Putamen (tissue), 1 donor: ENCODE measurements around the gene PABPN1.
A peak's percentile ranks its signal among the peaks of the same experiment; 100 is the strongest.

ENCODE experiments used
- DNase-seq: peaks from one replicate; pipeline ENCODE4 v3.0.0-alpha.2; 2016; ENCODE audit warnings: low spot score

Gene PABPN1

GRCh38 chr14:23326491-23327332 lies 5.5 kb downstream of the PABPN1 start:
- DNase-seq = no peak

- DNase-seq = peak; percentile 74
Measured at GRCh38 chr14:23327947-23328744, 6.9 kb downstream of the PABPN1 start.

- no peak for DNase-seq
Measured at GRCh38 chr14:23335623-23336022, 14.4 kb downstream of the PABPN1 start.

GRCh38 chr14:23339506-23340268 lies 18.4 kb downstream of the PABPN1 start:
- DNase-seq = no peak

- DNase-seq = no peak
Measured at GRCh38 chr14:23344481-23344880, 23.2 kb downstream of the PABPN1 start.

- DNase-seq = no peak
Measured at GRCh38 chr14:23345987-23346692, 24.9 kb downstream of the PABPN1 start.

GRCh38 chr14:23346693-23347405 lies 25.6 kb downstream of the PABPN1 start:
- DNase-seq = no peak

- DNase-seq = no peak
Measured at GRCh38 chr14:23347406-23348296, 26.4 kb downstream of the PABPN1 start.

- no peak for DNase-seq
Measured at GRCh38 chr14:23348297-23348655, 27.0 kb downstream of the PABPN1 start.

GRCh38 chr14:23349156-23349845 lies 28.0 kb downstream of the PABPN1 start:
- no peak for DNase-seq

GRCh38 chr14:23351681-23352505 lies 30.6 kb downstream of the PABPN1 start:
- DNase-seq = peak; percentile 49

GRCh38 chr14:23352506-23353432 lies 31.5 kb downstream of the PABPN1 start, which contains the start of gene SLC22A17:
SLC22A17 (minus strand) TSS chr14:23352887.
- DNase-seq = peak; percentile 95

- DNase-seq = no peak
Measured at GRCh38 chr14:23353433-23353780, 32.1 kb downstream of the PABPN1 start.

GRCh38 chr14:23354990-23355389 lies 33.7 kb downstream of the PABPN1 start:
- no peak for DNase-seq

- no peak for DNase-seq
Measured at GRCh38 chr14:23355871-23356435, 34.7 kb downstream of the PABPN1 start.

- no peak for DNase-seq
Measured at GRCh38 chr14:23356662-23357061, 35.4 kb downstream of the PABPN1 start.

- DNase-seq = no peak
Measured at GRCh38 chr14:23357261-23357660, 36.0 kb downstream of the PABPN1 start.
